Right lobe of liver (tissue), 4 donors: ENCODE data around the gene NME9.

Source experiments
- POLR2A ChIP-seq: fragments of 450-650 bp; IDR thresholded peaks from one replicate; pipeline ENCODE4 v1.6.1; 2017; ENCODE audit warnings: antibody characterized with exemption, mild to moderate bottlenecking
- TF ChIP-seq, protein P1 (sequence below), 4 donors: fragments of 200-600 bp in 3 of 4; fragments of 450-650 bp in 1 of 4; IDR thresholded peaks; one replicate each; pipeline versions ENCODE4 v1.5.1 to v1.8.0; 2016 to 2022; ENCODE audit warnings: antibody characterized with exemption in 4 of 4, mild to moderate bottlenecking in 2 of 4
- donor health status: DM: no; HTN: no; CAD: no.
- donor health status: DM: no; HTN: no; CAD: no.
- donor health status: DM: no; HTN: yes; CAD: no.

GRCh38 chr3:138338811-138339210, 9.2 kb upstream of the NME9 start:
- TF ChIP-seq POLR2A: no peak
- TF ChIP-seq, protein P1, sequence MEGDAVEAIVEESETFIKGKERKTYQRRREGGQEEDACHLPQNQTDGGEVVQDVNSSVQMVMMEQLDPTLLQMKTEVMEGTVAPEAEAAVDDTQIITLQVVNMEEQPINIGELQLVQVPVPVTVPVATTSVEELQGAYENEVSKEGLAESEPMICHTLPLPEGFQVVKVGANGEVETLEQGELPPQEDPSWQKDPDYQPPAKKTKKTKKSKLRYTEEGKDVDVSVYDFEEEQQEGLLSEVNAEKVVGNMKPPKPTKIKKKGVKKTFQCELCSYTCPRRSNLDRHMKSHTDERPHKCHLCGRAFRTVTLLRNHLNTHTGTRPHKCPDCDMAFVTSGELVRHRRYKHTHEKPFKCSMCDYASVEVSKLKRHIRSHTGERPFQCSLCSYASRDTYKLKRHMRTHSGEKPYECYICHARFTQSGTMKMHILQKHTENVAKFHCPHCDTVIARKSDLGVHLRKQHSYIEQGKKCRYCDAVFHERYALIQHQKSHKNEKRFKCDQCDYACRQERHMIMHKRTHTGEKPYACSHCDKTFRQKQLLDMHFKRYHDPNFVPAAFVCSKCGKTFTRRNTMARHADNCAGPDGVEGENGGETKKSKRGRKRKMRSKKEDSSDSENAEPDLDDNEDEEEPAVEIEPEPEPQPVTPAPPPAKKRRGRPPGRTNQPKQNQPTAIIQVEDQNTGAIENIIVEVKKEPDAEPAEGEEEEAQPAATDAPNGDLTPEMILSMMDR (IDR thresholded peaks at IDR 0.05): no peak
